GM23338 (cell line): ENCODE results near the gene CHIA.

Experiments
- EZH2 ChIP-seq: fragments of 200-600 bp; sonication (generic); IDR thresholded peaks from one replicate; pipeline ENCODE4 v1.8.0; 2017; ENCODE audit warnings: antibody characterized with exemption, mild to moderate bottlenecking, low read depth; ENCODE audit not compliant: unreplicated experiment
- POLR2AphosphoS5 ChIP-seq: IDR thresholded peaks from 2 replicates; pipeline ENCODE4 v1.6.1; 2016; ENCODE audit warnings: antibody characterized with exemption, low read depth

DNA sequence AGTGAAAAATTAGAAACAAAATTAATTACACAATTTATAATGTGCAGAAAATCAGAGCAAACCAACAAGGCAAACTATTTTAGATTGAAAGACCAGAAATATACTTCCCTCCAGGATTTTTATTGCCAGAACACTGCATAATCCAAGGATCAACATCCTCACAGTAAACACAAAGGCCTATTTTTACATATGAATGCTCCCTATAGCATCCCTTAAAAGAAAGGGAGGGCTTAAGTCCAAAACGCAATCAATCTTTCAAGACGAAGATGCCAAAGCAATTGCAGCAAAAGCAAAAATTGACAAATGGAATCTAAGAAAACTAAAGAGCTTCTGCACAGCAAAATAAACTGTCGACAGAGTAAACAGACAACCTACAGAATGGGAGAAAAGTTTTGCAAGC is 18.6 kb upstream of the CHIA start:
- no peak for TF ChIP-seq EZH2
- no peak for TF ChIP-seq POLR2AphosphoS5
